HG03439 (cell line): ENCODE data around the gene LIMK2.

ENCODE experiments used
- ATAC-seq: cut with Tn5 transposase; IDR thresholded peaks from one replicate; pipeline ENCODE4 v1.9.1; 2021; ENCODE audit warnings: mild to moderate bottlenecking, moderate library complexity; ENCODE audit not compliant: unreplicated experiment

LIMK2 gene

DNA sequence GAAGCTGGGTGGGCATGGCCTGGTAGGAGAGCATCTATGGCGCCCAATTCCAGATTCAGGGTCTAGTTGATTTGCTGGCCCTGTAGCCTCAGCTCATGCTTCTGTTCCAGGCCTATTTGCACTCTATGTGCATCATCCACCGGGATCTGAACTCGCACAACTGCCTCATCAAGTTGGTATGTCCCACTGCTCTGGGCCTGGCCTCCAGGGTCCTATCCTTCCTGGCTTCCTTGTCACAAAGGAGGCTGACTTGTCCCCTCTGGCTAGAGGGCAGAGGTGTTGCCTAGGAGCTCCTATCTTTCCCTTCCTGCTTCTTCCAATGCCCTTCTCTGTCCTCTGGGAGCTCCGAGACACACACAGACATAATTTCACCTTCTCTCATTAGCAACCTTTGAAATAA, 58.9 kb downstream of the LIMK2 start:
- ATAC-seq = no peak

- ATAC-seq = no peak
These were observed 59.4 kb downstream of the LIMK2 start for GRCh38 chr22:31271485-31271884.

- no peak for ATAC-seq
These were observed 60.7 kb downstream of the LIMK2 start for GRCh38 chr22:31272522-31273446.

- no peak for ATAC-seq
These were observed 61.9 kb downstream of the LIMK2 start for GRCh38 chr22:31274017-31274416.

- no peak for ATAC-seq
These were observed 62.9 kb downstream of the LIMK2 start for GRCh38 chr22:31275018-31275417.

- ATAC-seq = no peak
These were observed 63.5 kb downstream of the LIMK2 start for GRCh38 chr22:31275576-31275975.

DNA sequence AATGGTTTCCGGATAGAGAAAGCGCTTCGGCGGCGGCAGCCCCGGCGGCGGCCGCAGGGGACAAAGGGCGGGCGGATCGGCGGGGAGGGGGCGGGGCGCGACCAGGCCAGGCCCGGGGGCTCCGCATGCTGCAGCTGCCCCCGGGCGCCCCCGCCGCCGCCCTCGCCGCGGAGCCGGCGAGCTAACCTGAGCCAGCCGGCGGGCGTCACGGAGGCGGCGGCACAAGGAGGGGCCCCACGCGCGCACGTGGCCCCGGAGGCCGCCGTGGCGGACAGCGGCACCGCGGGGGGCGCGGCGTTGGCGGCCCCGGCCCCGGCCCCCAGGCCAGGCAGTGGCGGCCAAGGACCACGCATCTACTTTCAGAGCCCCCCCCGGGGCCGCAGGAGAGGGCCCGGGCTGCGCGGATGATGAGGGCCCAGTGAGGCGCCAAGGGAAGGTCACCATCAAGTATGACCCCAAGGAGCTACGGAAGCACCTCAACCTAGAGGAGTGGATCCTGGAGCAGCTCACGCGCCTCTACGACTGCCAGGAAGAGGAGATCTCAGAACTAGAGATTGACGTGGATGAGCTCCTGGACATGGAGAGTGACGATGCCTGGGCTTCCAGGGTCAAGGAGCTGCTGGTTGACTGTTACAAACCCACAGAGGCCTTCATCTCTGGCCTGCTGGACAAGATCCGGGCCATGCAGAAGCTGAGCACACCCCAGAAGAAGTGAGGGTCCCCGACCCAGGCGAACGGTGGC, 64.5 kb downstream of the LIMK2 start:
- no peak for ATAC-seq

DNA sequence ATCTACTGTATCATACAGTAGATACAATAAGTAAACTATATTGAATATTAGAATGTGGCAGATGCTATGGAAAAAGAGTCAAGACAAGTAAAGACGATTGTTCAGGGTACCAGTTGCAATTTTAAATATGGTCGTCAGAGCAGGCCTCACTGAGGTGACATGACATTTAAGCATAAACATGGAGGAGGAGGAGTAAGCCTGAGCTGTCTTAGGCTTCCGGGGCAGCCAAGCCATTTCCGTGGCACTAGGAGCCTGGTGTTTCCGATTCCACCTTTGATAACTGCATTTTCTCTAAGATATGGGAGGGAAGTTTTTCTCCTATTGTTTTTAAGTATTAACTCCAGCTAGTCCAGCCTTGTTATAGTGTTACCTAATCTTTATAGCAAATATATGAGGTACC, 65.6 kb downstream of the LIMK2 start:
- ATAC-seq = no peak

DNA sequence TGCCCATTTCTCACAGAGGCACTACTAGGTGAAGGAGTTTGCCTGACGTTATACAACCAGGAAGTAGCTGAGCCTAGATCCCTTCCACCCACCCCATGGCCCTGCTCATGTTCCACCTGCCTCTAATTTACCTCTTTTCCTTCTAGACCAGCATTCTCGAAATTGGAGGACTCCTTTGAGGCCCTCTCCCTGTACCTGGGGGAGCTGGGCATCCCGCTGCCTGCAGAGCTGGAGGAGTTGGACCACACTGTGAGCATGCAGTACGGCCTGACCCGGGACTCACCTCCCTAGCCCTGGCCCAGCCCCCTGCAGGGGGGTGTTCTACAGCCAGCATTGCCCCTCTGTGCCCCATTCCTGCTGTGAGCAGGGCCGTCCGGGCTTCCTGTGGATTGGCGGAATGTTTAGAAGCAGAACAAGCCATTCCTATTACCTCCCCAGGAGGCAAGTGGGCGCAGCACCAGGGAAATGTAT, 66.1 kb downstream of the LIMK2 start:
- no peak for ATAC-seq

GRCh38 chr22:31278626-31279326, 66.7 kb downstream of the LIMK2 start:
- ATAC-seq = no peak

- no peak for ATAC-seq
These were observed 67.2 kb downstream of the LIMK2 start for GRCh38 chr22:31279327-31279669.

GRCh38 chr22:31279821-31280505, 67.9 kb downstream of the LIMK2 start:
- no peak for ATAC-seq

DNA sequence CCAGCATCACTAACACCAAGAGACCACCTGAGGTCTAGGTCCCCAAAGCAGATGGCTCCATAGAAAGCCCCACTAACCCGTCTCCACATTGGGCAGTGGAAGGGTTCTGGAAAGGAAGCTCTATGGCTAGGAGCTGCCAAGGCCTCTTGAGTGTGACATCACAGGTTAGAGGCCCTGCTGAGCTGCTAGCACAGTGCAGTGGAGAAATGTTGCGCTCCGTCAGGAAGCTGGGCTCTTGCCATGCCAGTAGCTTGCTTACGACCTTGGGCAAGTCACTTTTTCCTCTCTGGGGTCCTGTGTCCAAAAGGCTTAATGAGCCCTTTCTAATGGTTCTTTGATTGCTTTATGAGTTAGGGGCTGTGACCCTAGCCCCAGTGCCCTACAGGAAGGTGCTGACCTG, 69.6 kb downstream of the LIMK2 start:
- no peak for ATAC-seq

- no peak for ATAC-seq
These were observed 70.8 kb downstream of the LIMK2 start for GRCh38 chr22:31282748-31283468.

- ATAC-seq = no peak
These were observed 72.4 kb downstream of the LIMK2 start for GRCh38 chr22:31284281-31285155.

GRCh38 chr22:31286360-31287255, 74.5 kb downstream of the LIMK2 start:
- ATAC-seq = no peak

DNA sequence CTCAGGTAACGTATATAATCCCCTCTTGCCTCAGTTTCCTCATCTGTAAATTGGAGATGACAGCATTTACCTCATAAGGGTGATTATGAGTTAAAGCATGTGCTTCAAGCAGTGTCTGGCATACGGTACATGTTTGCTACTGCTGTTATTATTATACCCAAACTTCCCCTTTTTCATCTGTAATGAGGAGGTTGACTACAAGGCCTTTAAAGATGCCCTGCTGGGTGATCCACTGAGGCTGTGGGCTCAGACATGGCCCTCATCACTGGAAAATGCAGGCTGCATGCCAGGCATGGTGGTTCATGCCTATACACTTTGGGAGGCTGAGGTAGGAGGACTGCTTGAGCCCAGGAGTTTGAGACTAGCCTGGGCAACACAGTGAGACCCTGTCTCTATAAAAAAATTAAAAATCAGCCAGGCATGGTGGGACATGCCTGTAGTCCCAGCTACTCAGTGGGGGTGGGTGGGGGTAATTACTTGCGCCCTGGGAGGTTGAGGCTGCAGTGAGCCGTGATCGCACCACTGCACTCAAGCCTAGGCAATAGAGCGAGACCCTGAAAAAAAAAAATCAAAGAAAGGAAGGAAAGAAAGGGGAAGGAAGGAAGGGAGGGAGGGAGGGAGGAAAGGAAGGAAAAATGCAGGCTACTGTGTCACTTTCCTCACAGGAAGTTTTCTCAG, 75.9 kb downstream of the LIMK2 start:
- ATAC-seq = no peak
